SU-DHL-6 (cell line): ENCODE results near the gene KAT8.

Experiments
- H2AFZ ChIP-seq: fragments of 200-600 bp; sonication (generic); 2 replicates; pipeline ENCODE4 v1.6.1; 2014; ENCODE audit warnings: low read depth, mild to moderate bottlenecking, moderate library complexity, mixed read lengths, antibody characterized with exemption, low read length; ENCODE audit not compliant: severe bottlenecking
- H3F3A ChIP-seq: fragments of 200-600 bp; shearing (Covaris generic); 2 replicates; pipeline ENCODE4 v1.6.0; 2016; ENCODE audit warnings: antibody characterized with exemption, mild to moderate bottlenecking; ENCODE audit not compliant: insufficient read depth
- H3K27ac ChIP-seq: fragments of 200-600 bp; sonication (generic); 2 replicates; pipeline ENCODE4 v1.5.1; 2016; ENCODE audit warnings: low read depth, mild to moderate bottlenecking, low read length, moderate library complexity, mixed read lengths
- H3K27me3 ChIP-seq: fragments of 200-600 bp; sonication (generic), shearing (Covaris generic); 2 replicates; pipeline ENCODE4 v1.6.0; 2014; ENCODE audit warnings: mild to moderate bottlenecking, low read length
- H3K36me3 ChIP-seq: fragments of 200-600 bp; sonication (generic); 2 replicates; pipeline ENCODE4 v1.6.1; 2014; ENCODE audit warnings: mild to moderate bottlenecking, low read length, mixed read lengths
- H3K4me2 ChIP-seq: fragments of 300-600, 200-600 bp; shearing (Covaris generic), sonication (generic); 2 replicates; pipeline ENCODE4 v1.6.0; 2014; ENCODE audit warnings: low read length, low read depth, mild to moderate bottlenecking; ENCODE audit not compliant: poor library complexity, severe bottlenecking
- H3K4me3 ChIP-seq: fragments of 200-600 bp; sonication (generic); 2 replicates; pipeline ENCODE4 v1.5.1; 2014; ENCODE audit warnings: antibody characterized with exemption, low read length, mild to moderate bottlenecking, mixed read lengths; ENCODE audit not compliant: insufficient read depth, poor library complexity, severe bottlenecking
- H3K79me2 ChIP-seq: fragments of 200-600 bp; sonication (generic); 2 replicates; pipeline ENCODE4 v1.6.1; 2014; ENCODE audit warnings: mild to moderate bottlenecking, low read length, moderate library complexity; ENCODE audit not compliant: insufficient read depth
- H3K9ac ChIP-seq: fragments of 200-600 bp; sonication (generic); 2 replicates; pipeline ENCODE4 v1.7.0; 2014; ENCODE audit warnings: mild to moderate bottlenecking, low read length
- H3K9me2 ChIP-seq: fragments of 200-600 bp; sonication (generic); replicated peaks from 2 replicates; pipeline ENCODE4 v1.6.1; 2014; ENCODE audit warnings: low read length; ENCODE audit not compliant: insufficient read depth
- H3K9me3 ChIP-seq: fragments of 200-600 bp; sonication (generic); 2 replicates; pipeline ENCODE4 v1.6.1; 2014; ENCODE audit warnings: low read length, mixed read lengths; ENCODE audit not compliant: insufficient read depth
- H4K20me1 ChIP-seq: fragments of 200-600 bp; sonication (generic); 2 replicates; pipeline ENCODE4 v1.6.1; 2014; ENCODE audit warnings: low read depth, mild to moderate bottlenecking, antibody characterized with exemption, low read length, moderate library complexity, mixed read lengths
- CTCF ChIP-seq: fragments of 200-600 bp; sonication (generic); IDR thresholded peaks from one replicate; pipeline ENCODE4 v1.5.1; 2017; ENCODE audit warnings: antibody characterized with exemption, mild to moderate bottlenecking, low read length, moderate library complexity; ENCODE audit not compliant: insufficient read depth, poor library complexity, severe bottlenecking
- EZH2phosphoT487 ChIP-seq: fragments of 200-600 bp; sonication (generic), shearing (Covaris generic); conservative IDR thresholded peaks from 2 replicates; pipeline ENCODE4 v1.6.1; 2018; ENCODE audit warnings: mild to moderate bottlenecking, antibody characterized with exemption, low read length, moderate library complexity, mixed read lengths

KAT8 gene

GRCh38 chr16:31108035-31108793, 9.2 kb upstream of the KAT8 start, which contains the start of gene BCKDK:
Gene BCKDK (plus strand): TSS chr16:31108386. CDS start chr16:31109224, 838 bp downstream.
- H3K4me2 ChIP-seq, result peak within 1 kb of the TSS; percentile 98
- H3K9ac ChIP-seq, result peak within 1 kb of the TSS; percentile 86
- H3F3A ChIP-seq, result 0 out of 2 replicates have a peak, but pooled peaks cover 12% of the 10 kb centered on the region
- no peaks in the 10 kb centered on the region for H3K36me3 ChIP-seq
- no peaks in the 10 kb centered on the region for H3K9me2 ChIP-seq
- H3K4me3 ChIP-seq, result peak within 1 kb of the TSS; percentile 74
- no peaks in the 10 kb centered on the region for H3K9me3 ChIP-seq
- no peaks in the 10 kb centered on the region for H3K27me3 ChIP-seq
- H3K79me2 ChIP-seq, result 0 out of 2 replicates have a peak, but pooled peaks cover 7% of the 10 kb centered on the region
- no peaks in the 10 kb centered on the region for H4K20me1 ChIP-seq
- peak within 1 kb of the TSS; percentile 74 for H2AFZ ChIP-seq
- no peak for TF ChIP-seq EZH2phosphoT487
- peak within 1 kb of the TSS; percentile 28 for H3K27ac ChIP-seq

GRCh38 chr16:31108794-31109558, 8.5 kb upstream of the KAT8 start:
- TF ChIP-seq EZH2phosphoT487 (no peak), CTCF (no peak)
- no peak overlapping the region for H3K27ac ChIP-seq
- 0 out of 2 replicates have a peak, but pooled peaks cover 16% of the 10 kb centered on the region for H3F3A ChIP-seq
- no peaks in the 10 kb centered on the region for H3K36me3 ChIP-seq
- peak overlapping the region; percentile 98 for H3K4me2 ChIP-seq
- peak overlapping the region; percentile 74 for H2AFZ ChIP-seq
- 0 out of 2 replicates have a peak, but pooled peaks cover 7% of the 10 kb centered on the region for H3K79me2 ChIP-seq
- no peaks in the 10 kb centered on the region for H4K20me1 ChIP-seq
- peak overlapping the region; percentile 74 for H3K4me3 ChIP-seq
- H3K9me2 ChIP-seq, result no peaks in the 10 kb centered on the region
- H3K27me3 ChIP-seq, result no peaks in the 10 kb centered on the region
- no peaks in the 10 kb centered on the region for H3K9me3 ChIP-seq
- peak overlapping the region; percentile 86 for H3K9ac ChIP-seq

- H3K4me2 ChIP-seq, result no peak overlapping the region
- H3K27me3 ChIP-seq, result no peaks in the 10 kb centered on the region
- H3K9ac ChIP-seq, result no peak overlapping the region
- no peak for TF ChIP-seq CTCF
- no peak for TF ChIP-seq EZH2phosphoT487
- no peak overlapping the region for H3K27ac ChIP-seq
- H3K79me2 ChIP-seq, result 0 out of 2 replicates have a peak, but pooled peaks cover 7% of the 10 kb centered on the region
- no peaks in the 10 kb centered on the region for H4K20me1 ChIP-seq
- 0 out of 2 replicates have a peak, but pooled peaks cover 16% of the 10 kb centered on the region for H3F3A ChIP-seq
- H3K9me2 ChIP-seq, result no peaks in the 10 kb centered on the region
- no peak overlapping the region for H3K4me3 ChIP-seq
- no peaks in the 10 kb centered on the region for H3K9me3 ChIP-seq
- no peaks in the 10 kb centered on the region for H3K36me3 ChIP-seq
- no peak overlapping the region for H2AFZ ChIP-seq
Measured at GRCh38 chr16:31109622-31110021, 7.8 kb upstream of the KAT8 start.
